ENCODE results near the gene CFAP141.

DNA sequence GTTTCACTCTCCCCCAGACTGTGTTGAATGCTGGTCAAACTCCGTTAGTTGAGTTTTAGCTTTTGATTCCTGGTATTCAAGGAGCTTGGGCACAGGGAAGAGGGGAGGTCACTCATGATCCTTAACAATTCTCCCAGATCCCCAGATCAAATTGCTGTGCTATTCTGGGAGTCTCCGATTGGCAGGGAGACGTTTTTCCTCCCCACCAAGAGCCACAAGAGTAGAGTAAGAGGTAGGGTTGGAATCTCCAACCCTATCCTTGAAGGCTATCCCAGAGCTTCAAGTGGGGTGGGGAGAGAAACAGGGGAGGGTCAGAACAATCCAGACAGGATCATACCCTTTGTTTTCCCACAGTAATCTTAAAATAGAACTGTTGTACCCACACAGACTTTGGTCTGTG, 13.7 kb downstream of the CFAP141 start:
- TF ChIP-seq YY1 (IDR thresholded peaks at IDR 0.05) (no peak), MAX (IDR thresholded peaks at IDR 0.05) (no peak), TAF1 (conservative IDR thresholded peaks at IDR 0.05) (no peak), RAD21 (IDR thresholded peaks at IDR 0.05) (no peak)
- TF ChIP-seq, protein P1, sequence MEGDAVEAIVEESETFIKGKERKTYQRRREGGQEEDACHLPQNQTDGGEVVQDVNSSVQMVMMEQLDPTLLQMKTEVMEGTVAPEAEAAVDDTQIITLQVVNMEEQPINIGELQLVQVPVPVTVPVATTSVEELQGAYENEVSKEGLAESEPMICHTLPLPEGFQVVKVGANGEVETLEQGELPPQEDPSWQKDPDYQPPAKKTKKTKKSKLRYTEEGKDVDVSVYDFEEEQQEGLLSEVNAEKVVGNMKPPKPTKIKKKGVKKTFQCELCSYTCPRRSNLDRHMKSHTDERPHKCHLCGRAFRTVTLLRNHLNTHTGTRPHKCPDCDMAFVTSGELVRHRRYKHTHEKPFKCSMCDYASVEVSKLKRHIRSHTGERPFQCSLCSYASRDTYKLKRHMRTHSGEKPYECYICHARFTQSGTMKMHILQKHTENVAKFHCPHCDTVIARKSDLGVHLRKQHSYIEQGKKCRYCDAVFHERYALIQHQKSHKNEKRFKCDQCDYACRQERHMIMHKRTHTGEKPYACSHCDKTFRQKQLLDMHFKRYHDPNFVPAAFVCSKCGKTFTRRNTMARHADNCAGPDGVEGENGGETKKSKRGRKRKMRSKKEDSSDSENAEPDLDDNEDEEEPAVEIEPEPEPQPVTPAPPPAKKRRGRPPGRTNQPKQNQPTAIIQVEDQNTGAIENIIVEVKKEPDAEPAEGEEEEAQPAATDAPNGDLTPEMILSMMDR (IDR thresholded peaks at IDR 0.05; ENCODE audit: low read depth, low read length, missing input control), result no peak
